Prostate gland (tissue), 2 donors: ENCODE measurements around the gene TOM1L2. TPM values are rescaled to one million over a fixed set of nuclear protein-coding genes. Genes with fewer than 3 reads are reported as not detected.

Source experiments
- DNase-seq: peaks from one replicate; pipeline ENCODE4 v3.0.0-alpha.2; 2019; ENCODE audit warnings: low spot score
- H3K27ac ChIP-seq, 2 donors: fragments of 200-600 bp; sonication (generic); 2 replicates each; pipeline ENCODE4 v1.5.1; 2017 to 2019
- H3K27me3 ChIP-seq: fragments of 200-600 bp; sonication (generic); replicated peaks from 2 replicates; pipeline ENCODE4 v1.5.1; 2019; ENCODE audit not compliant: insufficient read depth
- H3K36me3 ChIP-seq, 2 donors: fragments of 200-600 bp; sonication (generic); 1 replicate in 1 of 2; 2 replicates in 1 of 2; pipeline versions ENCODE4 v1.5.1 to v1.8.1; 2017 to 2019
- H3K4me1 ChIP-seq: fragments of 200-600 bp; sonication (generic); replicated peaks from 2 replicates; pipeline ENCODE4 v1.5.1; 2019
- H3K4me3 ChIP-seq, 2 donors: fragments of 200-600 bp; sonication (generic); 2 replicates each; pipeline ENCODE4 v1.5.1; 2017 to 2019
- H3K9me3 ChIP-seq: fragments of 200-600 bp; sonication (generic); 2 replicates; pipeline ENCODE4 v1.5.1; 2017
- CTCF ChIP-seq, 4 experiments: fragments of 200-600 bp in 2 of 4; fragments of 450-650 bp in 2 of 4; sonication (generic) in 2 of 4; IDR thresholded peaks; 1 replicate in 3 of 4; 2 replicates in 1 of 4; pipeline ENCODE4 v1.5.1; 2016 to 2019; ENCODE audit warnings: antibody characterized with exemption in 4 of 4, mild to moderate bottlenecking in 2 of 4, moderate library complexity in 2 of 4
- POLR2A ChIP-seq: fragments of 450-650 bp; IDR thresholded peaks from one replicate; pipeline ENCODE4 v1.6.1; 2016; ENCODE audit warnings: antibody characterized with exemption, mild to moderate bottlenecking
- POLR2AphosphoS5 ChIP-seq: sonication (generic); formaldehyde crosslinking; IDR thresholded peaks from one replicate; pipeline ENCODE4 v1.6.1; 2017; ENCODE audit warnings: antibody characterized with exemption
- WGBS: methylation state at CpG from one replicate; pipeline ENCODE4 v1.1.5; 2018; 5-methylcytosine and 5-hydroxymethylcytosine counted together
- intact Hi-C: fragments of 100-400 bp; cut with DNase I; formaldehyde crosslinking; loops from one replicate; pipeline ENCODE4 v1.14.2; 2022
- total RNA-seq, 2 donors: library from RNA; depleted of rRNA; stranded (reverse); fragments of >200 nt; gene quantifications; one replicate each; pipeline ENCODE4 v1.1.0, GENCODE V29; 2016

TOM1L2 gene
- total RNA-seq, 2 donors from 2014 or later = 162 to 185 TPM

- Histone ChIP-seq H3K36me3 (no peaks in the 10 kb centered on the region), H3K9me3 (no peaks in the 10 kb centered on the region), H3K4me1 (peaks cover 31% of the 10 kb centered on the region), H3K27ac (peak overlapping the region in 1 of 2 donors; percentile 100), H3K27me3 (no peaks in the 10 kb centered on the region), H3K4me3 (no peak overlapping the region)
- intact Hi-C loops = no loop called here
- TF ChIP-seq POLR2AphosphoS5 (no peak), POLR2A (no peak), CTCF (IDR thresholded peaks at IDR 0.05) (no peak)
- WGBS = 87% methylated on average over 6 of the region's 6 CpGs
- no peak for DNase-seq
Measured at GRCh38 chr17:17844500-17844899, 127.7 kb downstream of the TOM1L2 start.

- H3K4me3 ChIP-seq = no peak overlapping the region
- H3K27me3 ChIP-seq = no peaks in the 10 kb centered on the region
- no peak for TF ChIP-seq POLR2A
- WGBS = 71% methylated on average over 5 of the region's 7 CpGs
- H3K27ac ChIP-seq = peak overlapping the region in 1 of 2 donors; percentile 100
- DNase-seq = no peak
- intact Hi-C loops = no loop called here
- H3K4me1 ChIP-seq = peaks cover 31% of the 10 kb centered on the region
- H3K9me3 ChIP-seq = no peaks in the 10 kb centered on the region
- H3K36me3 ChIP-seq = no peaks in the 10 kb centered on the region
Measured at GRCh38 chr17:17844079-17844478, 128.1 kb downstream of the TOM1L2 start.

GRCh38 chr17:17843096-17843495 lies 129.1 kb downstream of the TOM1L2 start:
- H3K27me3 ChIP-seq = no peaks in the 10 kb centered on the region
- TF ChIP-seq CTCF (IDR thresholded peaks at IDR 0.05) (no peak), POLR2AphosphoS5 (no peak), POLR2A (peak; percentile 37)
- WGBS = 60% methylated on average over 4 of the region's 4 CpGs
- no peaks in the 10 kb centered on the region for H3K9me3 ChIP-seq
- DNase-seq = no peak
- no peaks in the 10 kb centered on the region for H3K36me3 ChIP-seq
- no peak overlapping the region for H3K4me3 ChIP-seq
- H3K27ac ChIP-seq = peak overlapping the region; percentile 100
- peaks cover 39% of the 10 kb centered on the region for H3K4me1 ChIP-seq
- intact Hi-C loops = no loop called here

GRCh38 chr17:17842111-17842876 lies 129.9 kb downstream of the TOM1L2 start:
- 59% methylated on average over 9 of the region's 9 CpGs for WGBS
- TF ChIP-seq POLR2A (no peak), CTCF (IDR thresholded peaks at IDR 0.05) (no peak), POLR2AphosphoS5 (no peak)
- no peak for DNase-seq

GRCh38 chr17:17841601-17842025 lies 130.6 kb downstream of the TOM1L2 start:
- DNase-seq = peak; percentile 55
- intact Hi-C loops = no loop called here

More at GRCh38 chr17:17842111-17842876, 129.9 kb downstream of the TOM1L2 start:
- intact Hi-C loops = no loop called here
- Histone ChIP-seq H3K27me3 (no peaks in the 10 kb centered on the region), H3K9me3 (no peaks in the 10 kb centered on the region), H3K27ac (peak overlapping the region; percentile 100), H3K36me3 (no peaks in the 10 kb centered on the region), H3K4me3 (no peak overlapping the region), H3K4me1 (peaks cover 45% of the 10 kb centered on the region)

More at GRCh38 chr17:17841601-17842025, 130.6 kb downstream of the TOM1L2 start:
- 69% methylated on average over 1 of the region's 1 CpG for WGBS
- Histone ChIP-seq H3K4me3 (no peak overlapping the region), H3K27me3 (no peaks in the 10 kb centered on the region), H3K36me3 (no peaks in the 10 kb centered on the region), H3K27ac (peak overlapping the region; percentile 100), H3K9me3 (no peaks in the 10 kb centered on the region), H3K4me1 (peaks cover 45% of the 10 kb centered on the region)
- TF ChIP-seq POLR2A (no peak), POLR2AphosphoS5 (peak; percentile 12), CTCF (IDR thresholded peaks at IDR 0.05) (peak in 1 of 4 experiments; percentile 4)
